ENCODE results near the gene SMARCD2.

The SMARCD2 gene

GRCh38 chr17:63827002-63827800 is 15.3 kb downstream of the SMARCD2 start, which contains the start of the genes FTSJ3 and PSMC5:
TSS of gene FTSJ3 (minus strand) at chr17:63827663. CDS start at chr17:63826902, 761 bp downstream.
TSS of gene PSMC5 (plus strand) at chr17:63827431. CDS start at chr17:63827491, 60 bp downstream.
- in situ Hi-C loops (cut with MboI; ENCODE audit: low sequenced_read_pairs, unreplicated experiment), result no loop called here
- peak; percentile 93 for DNase-seq (ENCODE audit: low spot score)
- TF ChIP-seq CTCF (IDR thresholded peaks at IDR 0.05; ENCODE audit: borderline replicate concordance, control extremely low read depth, extremely low read depth, insufficient read depth, missing control alignments), result peak; percentile 73

- in situ Hi-C loops (cut with MboI; ENCODE audit: low sequenced_read_pairs, unreplicated experiment), result no loop called here
- TF ChIP-seq CTCF (IDR thresholded peaks at IDR 0.05; ENCODE audit: borderline replicate concordance, control extremely low read depth, extremely low read depth, insufficient read depth, missing control alignments), result no peak
- no peak for DNase-seq (ENCODE audit: low spot score)
Observed at GRCh38 chr17:63826468-63827001, 15.9 kb downstream of the SMARCD2 start.

GRCh38 chr17:63824362-63824761 is 18.1 kb downstream of the SMARCD2 start:
- in situ Hi-C loops (cut with MboI; ENCODE audit: low sequenced_read_pairs, unreplicated experiment), result loop anchor here (25.0 kb wide), 1 partner anchor 387 kb away; the partner anchor contains the start of gene CYB561
- no peak for TF ChIP-seq CTCF (IDR thresholded peaks at IDR 0.05; ENCODE audit: borderline replicate concordance, control extremely low read depth, extremely low read depth, insufficient read depth, missing control alignments)
- DNase-seq (ENCODE audit: low spot score), result no peak

GRCh38 chr17:63823659-63824331 is 18.7 kb downstream of the SMARCD2 start:
- DNase-seq (ENCODE audit: low spot score), result no peak
- TF ChIP-seq CTCF (IDR thresholded peaks at IDR 0.05; ENCODE audit: borderline replicate concordance, control extremely low read depth, extremely low read depth, insufficient read depth, missing control alignments), result no peak
- in situ Hi-C loops (cut with MboI; ENCODE audit: low sequenced_read_pairs, unreplicated experiment), result loop anchor here (25.0 kb wide), 1 partner anchor 386 kb away; the partner anchor contains the start of gene CYB561

- in situ Hi-C loops (cut with MboI; ENCODE audit: low sequenced_read_pairs, unreplicated experiment), result loop anchor here (25.0 kb wide), 1 partner anchor 385 kb away; the partner anchor contains the start of gene CYB561
- TF ChIP-seq CTCF (IDR thresholded peaks at IDR 0.05; ENCODE audit: borderline replicate concordance, control extremely low read depth, extremely low read depth, insufficient read depth, missing control alignments), result no peak
- DNase-seq (ENCODE audit: low spot score), result no peak
Observed at GRCh38 chr17:63822537-63822936, 19.9 kb downstream of the SMARCD2 start.

GRCh38 chr17:63821804-63822203 is 20.7 kb downstream of the SMARCD2 start:
- DNase-seq (ENCODE audit: low spot score), result no peak
- in situ Hi-C loops (cut with MboI; ENCODE audit: low sequenced_read_pairs, unreplicated experiment), result loop anchor here (25.0 kb wide), 1 partner anchor 385 kb away; the partner anchor contains the start of gene CYB561
- TF ChIP-seq CTCF (IDR thresholded peaks at IDR 0.05; ENCODE audit: borderline replicate concordance, control extremely low read depth, extremely low read depth, insufficient read depth, missing control alignments), result no peak
